ENCODE data around the gene NUP107.

NUP107 gene

GRCh38 chr12:68789144-68789878, 102.5 kb downstream of the NUP107 start:
- TF ChIP-seq CTCF (IDR thresholded peaks at IDR 0.05; ENCODE audit: insufficient read depth, low read depth, low read length, missing control alignments): no peak
- DNase-seq (ENCODE audit: low read depth): no peak
- H3K4me3 ChIP-seq (ENCODE audit: low read depth, low read length): no peak overlapping the region

- no peak for DNase-seq (ENCODE audit: low read depth)
- no peak for TF ChIP-seq CTCF (IDR thresholded peaks at IDR 0.05; ENCODE audit: insufficient read depth, low read depth, low read length, missing control alignments)
- no peak overlapping the region for H3K4me3 ChIP-seq (ENCODE audit: low read depth, low read length)
Observed at GRCh38 chr12:68790081-68790951, 103.5 kb downstream of the NUP107 start.

- no peak overlapping the region for H3K4me3 ChIP-seq (ENCODE audit: low read depth, low read length)
- no peak for DNase-seq (ENCODE audit: low read depth)
- no peak for TF ChIP-seq CTCF (IDR thresholded peaks at IDR 0.05; ENCODE audit: insufficient read depth, low read depth, low read length, missing control alignments)
Observed at GRCh38 chr12:68790952-68791234, 104.1 kb downstream of the NUP107 start.

GRCh38 chr12:68791897-68792481, 105.2 kb downstream of the NUP107 start:
- no peak for DNase-seq (ENCODE audit: low read depth)
- TF ChIP-seq CTCF (IDR thresholded peaks at IDR 0.05; ENCODE audit: insufficient read depth, low read depth, low read length, missing control alignments): no peak
- no peak overlapping the region for H3K4me3 ChIP-seq (ENCODE audit: low read depth, low read length)

- DNase-seq (ENCODE audit: low read depth): peak; percentile 81
- TF ChIP-seq CTCF (IDR thresholded peaks at IDR 0.05; ENCODE audit: insufficient read depth, low read depth, low read length, missing control alignments): no peak
- no peak overlapping the region for H3K4me3 ChIP-seq (ENCODE audit: low read depth, low read length)
Observed at GRCh38 chr12:68792952-68793351, 106.2 kb downstream of the NUP107 start.

- no peak overlapping the region for H3K4me3 ChIP-seq (ENCODE audit: low read depth, low read length)
- TF ChIP-seq CTCF (IDR thresholded peaks at IDR 0.05; ENCODE audit: insufficient read depth, low read depth, low read length, missing control alignments): no peak
Observed at GRCh38 chr12:68793436-68793835, 106.7 kb downstream of the NUP107 start.

More at GRCh38 chr12:68793436-68793835, 106.7 kb downstream of the NUP107 start:
- DNase-seq (ENCODE audit: low read depth): no peak

All from GM12865 (cell line).